ENCODE measurements around the gene TMEM200A. TPM values are rescaled to one million over a fixed set of nuclear protein-coding genes. Genes with fewer than 3 reads are reported as not detected.

Gene TMEM200A
- total and polyA plus RNA-seq, 2 of the 8 experiments (the other 6 are each of a cell fraction or from before 2014, with no cell fraction given), result 6.2 to 13.9 TPM

GRCh38 chr6:130411481-130411880 lies 45.7 kb downstream of the TMEM200A start:
- Histone ChIP-seq H4K20me1 (replicated peaks in 1 of 2; ENCODE audit: control insufficient read depth in 1 of 2, insufficient read depth in 2 of 2, low read length in 2 of 2) (no peaks in the 10 kb centered on the region), H3K79me2 (ENCODE audit: control insufficient read depth in 1 of 2, insufficient read depth in 2 of 2, low read length in 2 of 2) (peaks cover 0 to 7% of the 10 kb centered on the region in 2 experiments; a peak in 2 of 4 replicates), H3K14ac (ENCODE audit: insufficient read length) (no peak overlapping the region), H2BK15ac (ENCODE audit: low read length) (no peak overlapping the region), H2BK20ac (ENCODE audit: low read length) (no peak overlapping the region), H3K36me3 (ENCODE audit: control insufficient read depth in 2 of 4, insufficient read depth in 4 of 4, low read length in 3 of 4) (0 out of 8 replicates have a peak, but pooled peaks cover 0 to 3% (median 0%) of the 10 kb centered on the region in 4 experiments), H3K79me1 (ENCODE audit: low read depth, low read length) (no peaks in the 10 kb centered on the region; the same call in none of the 2 replicates), H2AK5ac (ENCODE audit: low read depth, low read length) (no peak overlapping the region), H4K91ac (replicated peaks; ENCODE audit: insufficient read length, low read length) (no peak overlapping the region), H3K9ac (replicated peaks in 1 of 4; ENCODE audit: extremely low read depth in 1 of 4, low read depth in 3 of 4, low read length in 3 of 4) (no peak overlapping the region), H3K4ac (replicated peaks; ENCODE audit: insufficient read length, low read depth, low read length) (no peak overlapping the region), H2BK120ac (replicated peaks; ENCODE audit: low read depth, low read length) (no peak overlapping the region), H3K4me1 (replicated peaks in 1 of 4; ENCODE audit: control insufficient read depth in 3 of 4, insufficient read depth in 4 of 4, low read length in 3 of 4) (peaks cover 0 to 6% (median 2%) of the 10 kb centered on the region in 4 experiments; a peak in 3 of 7 replicates), H4K8ac (ENCODE audit: extremely low read depth, insufficient read depth, low read length) (no peak overlapping the region), H4K5ac (ENCODE audit: insufficient read length, low read depth, low read length) (no peak overlapping the region), H3K56ac (replicated peaks; ENCODE audit: insufficient read length, low read depth, low read length) (no peak overlapping the region), H3K27me3 (replicated peaks in 1 of 4; ENCODE audit: control insufficient read depth in 3 of 4, extremely low read depth in 1 of 4, insufficient read depth in 3 of 4, low read length in 3 of 4) (no peaks in the 10 kb centered on the region), H3K23me2 (ENCODE audit: low read depth, low read length) (no peaks in the 10 kb centered on the region), H3K4me2 (ENCODE audit: insufficient read depth in 1 of 2, low read depth in 2 of 2, low read length in 2 of 2) (no peak overlapping the region), H2AFZ (ENCODE audit: low read length) (no peak overlapping the region), H3K23ac (ENCODE audit: insufficient read length) (no peak overlapping the region), H3K18ac (ENCODE audit: extremely low read depth, low read length) (no peak overlapping the region), H2BK5ac (ENCODE audit: low read depth, low read length) (no peak overlapping the region), H3K9me3 (ENCODE audit: insufficient read depth in 2 of 2, low read depth in 1 of 2, low read length in 1 of 2) (peaks cover 3 to 4% of the 10 kb centered on the region in 2 experiments; a peak in 2 of 4 replicates), H3K27ac (ENCODE audit: low read depth, low read length) (no peak overlapping the region), H2BK12ac (ENCODE audit: low read depth, low read length) (no peak overlapping the region), H3K4me3 (ENCODE audit: extremely low read depth in 1 of 4, insufficient read depth in 2 of 4, low read depth in 3 of 4, low read length in 4 of 4) (no peak overlapping the region)
- ChIA-PET POLR2A (ENCODE audit: partially characterized antibody) (no interaction called here), CTCF (ENCODE audit: partially characterized antibody) (interaction anchor here (0.6 kb wide), 2 partner anchors 16 to 207 kb away, joined by 4 read pairs; no protein-coding TSS in a partner anchor)
- WGBS, 2 experiments (ENCODE audit: extremely low coverage in 1 of 2, insufficient coverage in 1 of 2, insufficient read length in 1 of 2, insufficient replicate concordance in 2 of 2, low coverage in 1 of 2, low lambda C conversion rate in 2 of 2, missing lambda C conversion rate in 1 of 2), result 88% methylated on average over 2 of the region's 2 CpGs; no CpG with 5 or more reads in 1 of the 2 experiments
- DNase-seq (ENCODE audit: low read depth in 1 of 2, low spot score in 2 of 2) (no peak), FAIRE-seq (no peak)
- TF ChIP-seq RFX5 (IDR thresholded peaks at IDR 0.05; ENCODE audit: borderline replicate concordance, low read depth, low read length) (no peak), SP2 (IDR thresholded peaks at IDR 0.05; ENCODE audit: low read length) (no peak)
